ENCODE data around the gene F12. TPM values are rescaled to one million over a fixed set of nuclear protein-coding genes. Genes with fewer than 3 reads are reported as not detected.
A peak's percentile ranks its signal among the peaks of the same experiment; 100 is the strongest.

The F12 gene
- total RNA-seq, 1 experiment from 2014 or later = 10.0 TPM

- TF ChIP-seq CDX4 (CRISPR knock-in tag; IDR thresholded peaks at IDR 0.05; ENCODE audit: borderline replicate concordance) = no peak
- no peak for TF ChIP-seq ZNF671 (CRISPR knock-in tag; IDR thresholded peaks at IDR 0.05)
- no peak for TF ChIP-seq AFF4 (CRISPR knock-in tag; IDR thresholded peaks at IDR 0.05; ENCODE audit: borderline replicate concordance)
- peak; percentile 91 for TF ChIP-seq ZNF281 (CRISPR knock-in tag; IDR thresholded peaks at IDR 0.05)
- TF ChIP-seq NFE2L1 (CRISPR knock-in tag; IDR thresholded peaks at IDR 0.05) = peak; percentile 83; the same call in 1 of the 2 replicates
- peak; percentile 87; the same call in 1 of the 2 replicates for TF ChIP-seq ATF1 (CRISPR knock-in tag; IDR thresholded peaks at IDR 0.05)
- 0 out of 2 replicates have a peak, but pooled peaks have one; percentile 66 for TF ChIP-seq ZNF317 (CRISPR knock-in tag; IDR thresholded peaks at IDR 0.05; ENCODE audit: borderline replicate concordance, low read depth)
- peak; percentile 93 for TF ChIP-seq FOXK1 (CRISPR knock-in tag; IDR thresholded peaks at IDR 0.05)
- peak; percentile 84 for TF ChIP-seq MYBL2 (CRISPR knock-in tag; IDR thresholded peaks at IDR 0.05)
- TF ChIP-seq PREB (CRISPR knock-in tag; IDR thresholded peaks at IDR 0.05; ENCODE audit: borderline replicate concordance) = no peak
- no peak for TF ChIP-seq SOX15 (CRISPR knock-in tag; IDR thresholded peaks at IDR 0.05)
- TF ChIP-seq TEAD1 (CRISPR knock-in tag; IDR thresholded peaks at IDR 0.05) = peak; percentile 68; the same call in 1 of the 2 replicates
- TF ChIP-seq USF1 (CRISPR knock-in tag; IDR thresholded peaks at IDR 0.05) = peak; percentile 48; the same call in 1 of the 2 replicates
- TF ChIP-seq TP53 (CRISPR knock-in tag; IDR thresholded peaks at IDR 0.05) = peak; percentile 89
- no peak for TF ChIP-seq ZNF396 (CRISPR knock-in tag; IDR thresholded peaks at IDR 0.05; ENCODE audit: borderline replicate concordance)
- peak; percentile 90 for TF ChIP-seq FOXP1 (CRISPR knock-in tag; IDR thresholded peaks at IDR 0.05; ENCODE audit: borderline replicate concordance)
- peak; percentile 87; the same call in 1 of the 2 replicates for TF ChIP-seq E2F5 (CRISPR knock-in tag; IDR thresholded peaks at IDR 0.05)
- 0 out of 2 replicates have a peak, but pooled peaks have one; percentile 60 for TF ChIP-seq ELF4 (CRISPR knock-in tag; IDR thresholded peaks at IDR 0.05; ENCODE audit: low read depth)
- peak; percentile 98 for TF ChIP-seq MAX (CRISPR knock-in tag; IDR thresholded peaks at IDR 0.05)
- TF ChIP-seq MLX (CRISPR knock-in tag; IDR thresholded peaks at IDR 0.05) = no peak; the same call in 1 of the 2 replicates
- TF ChIP-seq PRDM15 (CRISPR knock-in tag; IDR thresholded peaks at IDR 0.05) = peak; percentile 75
- TF ChIP-seq E2F1 (CRISPR knock-in tag; IDR thresholded peaks at IDR 0.05) = peak; percentile 84
Observed at GRCh38 chr5:177367323-177367848, 42.0 kb downstream of the F12 start (continued).

All from WTC11 (cell line).